Measurements from ENCODE around the gene ARRB1. TPM values are rescaled to one million over a fixed set of nuclear protein-coding genes. Genes with fewer than 3 reads are reported as not detected.
A peak's percentile ranks its signal among the peaks of the same experiment; 100 is the strongest.

ARRB1 gene
- total and polyA plus RNA-seq, 12 donors: 4.9 to 54.2 (median 31.0) TPM

- H3K4me3 ChIP-seq: no peak overlapping the region
- H3K4me1 ChIP-seq (replicated peaks in 1 of 2): peaks cover 0 to 2% of the 10 kb centered on the region in 2 donors
- no peak overlapping the region for H3K27ac ChIP-seq
- no peak for DNase-seq
- H3K36me3 ChIP-seq (replicated peaks in 1 of 2): no peaks in the 10 kb centered on the region
- intact Hi-C loops (cut with DNase I): no loop called here
- no peak for TF ChIP-seq POLR2A (IDR thresholded peaks at IDR 0.05)
- TF ChIP-seq, protein P1, sequence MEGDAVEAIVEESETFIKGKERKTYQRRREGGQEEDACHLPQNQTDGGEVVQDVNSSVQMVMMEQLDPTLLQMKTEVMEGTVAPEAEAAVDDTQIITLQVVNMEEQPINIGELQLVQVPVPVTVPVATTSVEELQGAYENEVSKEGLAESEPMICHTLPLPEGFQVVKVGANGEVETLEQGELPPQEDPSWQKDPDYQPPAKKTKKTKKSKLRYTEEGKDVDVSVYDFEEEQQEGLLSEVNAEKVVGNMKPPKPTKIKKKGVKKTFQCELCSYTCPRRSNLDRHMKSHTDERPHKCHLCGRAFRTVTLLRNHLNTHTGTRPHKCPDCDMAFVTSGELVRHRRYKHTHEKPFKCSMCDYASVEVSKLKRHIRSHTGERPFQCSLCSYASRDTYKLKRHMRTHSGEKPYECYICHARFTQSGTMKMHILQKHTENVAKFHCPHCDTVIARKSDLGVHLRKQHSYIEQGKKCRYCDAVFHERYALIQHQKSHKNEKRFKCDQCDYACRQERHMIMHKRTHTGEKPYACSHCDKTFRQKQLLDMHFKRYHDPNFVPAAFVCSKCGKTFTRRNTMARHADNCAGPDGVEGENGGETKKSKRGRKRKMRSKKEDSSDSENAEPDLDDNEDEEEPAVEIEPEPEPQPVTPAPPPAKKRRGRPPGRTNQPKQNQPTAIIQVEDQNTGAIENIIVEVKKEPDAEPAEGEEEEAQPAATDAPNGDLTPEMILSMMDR (IDR thresholded peaks at IDR 0.05): no peak
- 65 to 83% (median 73%) methylated on average over 2 of the region's 2 CpGs for WGBS, 4 donors
- H3K9me3 ChIP-seq (replicated peaks in 1 of 3): no peaks in the 10 kb centered on the region
- no peaks in the 10 kb centered on the region for H3K27me3 ChIP-seq
Observed at GRCh38 chr11:75356613-75357012, 5.2 kb upstream of the ARRB1 start.

GRCh38 chr11:75355051-75355450, 3.6 kb upstream of the ARRB1 start:
- WGBS, 4 donors: 68 to 88% (median 76%) methylated on average over 10 of the region's 10 CpGs
- Histone ChIP-seq H3K4me3 (no peak overlapping the region), H3K27me3 (no peaks in the 10 kb centered on the region), H3K27ac (no peak overlapping the region), H3K36me3 (replicated peaks in 1 of 2) (no peaks in the 10 kb centered on the region), H3K9me3 (replicated peaks in 1 of 3) (no peaks in the 10 kb centered on the region), H3K4me1 (replicated peaks in 1 of 2) (peaks cover 0 to 13% of the 10 kb centered on the region in 2 donors)
- TF ChIP-seq, protein P1 (IDR thresholded peaks at IDR 0.05): no peak
- TF ChIP-seq POLR2A (IDR thresholded peaks at IDR 0.05): no peak
- intact Hi-C loops (cut with DNase I): no loop called here
- DNase-seq: no peak

DNA sequence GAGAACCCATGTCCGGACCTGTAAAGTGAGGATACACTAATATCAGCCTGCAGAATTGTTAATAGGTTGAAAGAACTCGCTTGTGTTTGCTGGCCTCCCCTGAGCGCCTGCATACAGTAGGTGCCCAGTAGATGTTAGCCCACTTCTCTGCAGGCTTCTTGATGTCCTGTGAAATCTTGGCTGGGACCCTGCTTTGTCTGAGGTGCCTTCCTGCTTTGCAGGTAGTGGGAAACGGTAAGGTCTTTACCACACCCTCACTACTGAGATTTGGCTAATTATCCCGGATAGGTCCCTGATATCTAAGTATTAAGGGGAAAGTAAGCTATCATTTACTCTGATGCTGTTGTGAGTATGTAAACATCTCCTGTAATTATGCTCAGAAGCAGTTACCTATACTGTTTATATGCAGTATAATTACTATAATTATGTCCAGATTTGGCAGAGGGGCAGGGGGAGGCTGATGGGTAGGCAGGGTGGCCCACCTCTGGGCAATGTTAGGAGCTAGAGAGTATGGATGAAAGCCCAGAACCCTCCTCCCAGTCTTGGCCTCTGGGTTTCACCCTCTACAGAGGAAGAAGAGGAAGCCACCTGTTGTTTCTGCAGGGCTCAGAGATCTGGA, 1.2 kb upstream of the ARRB1 start:
- DNase-seq: no peak
- 18 to 43% (median 36%) methylated on average over 5 of the region's 5 CpGs for WGBS, 4 donors
- Histone ChIP-seq H3K27me3 (no peaks in the 10 kb centered on the region), H3K36me3 (replicated peaks in 1 of 2) (no peaks in the 10 kb centered on the region), H3K27ac (peak overlapping the region in 4 of 5 donors; percentile 45 to 95 (median 76)), H3K9me3 (replicated peaks in 1 of 3) (no peaks in the 10 kb centered on the region), H3K4me1 (replicated peaks in 1 of 2) (peaks cover 11 to 35% of the 10 kb centered on the region in 2 donors), H3K4me3 (peak overlapping the region in 1 of 4 donors; percentile 77)
- TF ChIP-seq POLR2A (IDR thresholded peaks at IDR 0.05): no peak
- TF ChIP-seq, protein P1 (IDR thresholded peaks at IDR 0.05): no peak
- intact Hi-C loops (cut with DNase I): no loop called here

- peak; percentile 60 to 71 (median 64) for DNase-seq
- intact Hi-C loops (cut with DNase I): no loop called here
- no peaks in the 10 kb centered on the region for H3K27me3 ChIP-seq
- H3K36me3 ChIP-seq (replicated peaks in 1 of 2): no peaks in the 10 kb centered on the region
- TF ChIP-seq, protein P1 (IDR thresholded peaks at IDR 0.05): peak in 1 of 6 experiments; percentile 17
- TF ChIP-seq POLR2A (IDR thresholded peaks at IDR 0.05): no peak
- H3K9me3 ChIP-seq (replicated peaks in 1 of 3): no peaks in the 10 kb centered on the region
- peak overlapping the region in 4 of 5 donors; percentile 45 to 95 (median 76) for H3K27ac ChIP-seq
- H3K4me1 ChIP-seq (replicated peaks in 1 of 2): peaks cover 11 to 42% of the 10 kb centered on the region in 2 donors
- WGBS, 4 donors: 2 to 5% (median 3%) methylated on average over 23 to 64 of the region's 64 CpGs
- peak overlapping the region in 2 of 4 donors; percentile 39 to 77 for H3K4me3 ChIP-seq
Observed at GRCh38 chr11:75351791-75352587, 528 bp upstream of the ARRB1 start.
